Endothelial cell of umbilical vein (primary cell): Measurements from ENCODE around the gene TRAP1. TPM values are rescaled to one million over a fixed set of nuclear protein-coding genes. Genes with fewer than 3 reads are reported as not detected.

ENCODE experiments used
- BruUV-seq: library from RNA; stranded (reverse); fragments of 400-500 nt; replicated peaks from 2 replicates; lab custom pipeline; 2021; lab: Mats Ljungman, UMichigan
- CTCF ChIA-PET: fragments of 300-600, 350-600 bp; sonication (Branson Sonifier 250); formaldehyde crosslinking; loops from one replicate; lab custom pipeline; 2021; ENCODE audit warnings: antibody characterized with exemption, inconsistent platforms; lab: Charles Lee
- POLR2A ChIA-PET: fragments of 300-600, 350-600 bp; sonication (Branson Sonifier 250); formaldehyde crosslinking; loops from one replicate; lab custom pipeline; 2021; ENCODE audit warnings: antibody characterized with exemption, inconsistent platforms; lab: Charles Lee
- DNase-seq: peaks from one replicate; pipeline ENCODE4 v3.0.0-alpha.2; 2011; ENCODE audit warnings: low read depth, low spot score
- FAIRE-seq: peaks from 2 replicates; lab custom pipeline; 2011; peaks lifted over from hg19 to GRCh38; lab: Jason Lieb, UNC
- H2AFZ ChIP-seq: 2 replicates; pipeline ENCODE4 v1.6.0; 2012; ENCODE audit warnings: low read depth, low read length, control low read depth, inconsistent platforms
- H3K27ac ChIP-seq: 2 replicates; pipeline ENCODE4 v1.5.1; 2011; ENCODE audit warnings: low read depth, mild to moderate bottlenecking, control low read depth, low read length, moderate library complexity; ENCODE audit not compliant: insufficient read depth
- H3K27me3 ChIP-seq, 2 experiments: 2 replicates each; pipeline versions ENCODE4 v1.6.0 to v1.6.1; 2011; ENCODE audit warnings: low read length in 2 of 2, mixed read lengths in 1 of 2; ENCODE audit not compliant: control insufficient read depth in 2 of 2, insufficient read depth in 2 of 2
- H3K36me3 ChIP-seq, 2 experiments: 2 replicates in 1 of 2; 3 replicates in 1 of 2; pipeline ENCODE4 v1.5.1; 2011; ENCODE audit warnings: low read length in 2 of 2, mild to moderate bottlenecking in 1 of 2, moderate library complexity in 1 of 2; ENCODE audit not compliant: control insufficient read depth in 2 of 2, insufficient read depth in 2 of 2; ENCODE audit errors: extremely low read depth in 1 of 2
- H3K4me1 ChIP-seq: 3 replicates; pipeline ENCODE4 v1.5.1; 2011; ENCODE audit warnings: mild to moderate bottlenecking, low read length; ENCODE audit not compliant: control insufficient read depth, insufficient read depth; ENCODE audit errors: extremely low read depth
- H3K4me2 ChIP-seq: 2 replicates; pipeline ENCODE4 v1.6.1; 2011; ENCODE audit warnings: low read length, control low read depth, mixed read lengths; ENCODE audit not compliant: insufficient read depth
- H3K4me3 ChIP-seq, 3 experiments: fragments of 200-600 bp in 1 of 3; sonication (generic), shearing (Covaris generic) in 1 of 3; replicated peaks in 1 of 3; 2 replicates each; pipeline ENCODE4 v1.5.1; 2011 to 2016; ENCODE audit warnings: control low read depth in 3 of 3, low read length in 3 of 3, mild to moderate bottlenecking in 2 of 3, inconsistent platforms in 1 of 3, low read depth in 1 of 3, moderate library complexity in 1 of 3; ENCODE audit not compliant: insufficient read depth in 1 of 3
- H3K79me2 ChIP-seq: 2 replicates; pipeline ENCODE4 v1.6.0; 2012; ENCODE audit warnings: low read length, inconsistent platforms; ENCODE audit not compliant: control insufficient read depth, insufficient read depth
- H3K9ac ChIP-seq: replicated peaks from 2 replicates; pipeline ENCODE3; 2011; ENCODE audit warnings: low read length, control low read depth; ENCODE audit not compliant: insufficient read depth; ENCODE audit errors: extremely low read depth
- H3K9me1 ChIP-seq: replicated peaks from 3 replicates; pipeline ENCODE4 v1.6.0; 2011; ENCODE audit warnings: mild to moderate bottlenecking, low read length; ENCODE audit not compliant: control insufficient read depth, insufficient read depth; ENCODE audit errors: extremely low read depth
- H3K9me3 ChIP-seq: replicated peaks from 2 replicates; pipeline ENCODE4 v1.5.1; 2012; ENCODE audit warnings: low read length, inconsistent platforms; ENCODE audit not compliant: control insufficient read depth, insufficient read depth
- H4K20me1 ChIP-seq: replicated peaks from 2 replicates; pipeline ENCODE3; 2011; ENCODE audit warnings: mild to moderate bottlenecking, low read length; ENCODE audit not compliant: control insufficient read depth, insufficient read depth; ENCODE audit errors: extremely low read depth
- EZH2 ChIP-seq: IDR thresholded peaks from 2 replicates; pipeline ENCODE4 v1.6.1; 2012; ENCODE audit warnings: borderline replicate concordance, low read depth, mild to moderate bottlenecking, moderate library complexity, low read length, inconsistent platforms; ENCODE audit not compliant: severe bottlenecking
- FOS ChIP-seq: IDR thresholded peaks from 2 replicates; pipeline ENCODE4 v1.6.1; 2011; ENCODE audit warnings: mild to moderate bottlenecking, low read length, moderate library complexity, borderline replicate concordance; ENCODE audit not compliant: insufficient read depth
- GATA2 ChIP-seq: IDR thresholded peaks from 2 replicates; pipeline ENCODE4 v1.7.0; 2011; ENCODE audit warnings: low read depth, mild to moderate bottlenecking, moderate library complexity, mixed read lengths, low read length; ENCODE audit not compliant: insufficient read length, insufficient read depth
- MYC ChIP-seq: IDR thresholded peaks from one replicate; pipeline ENCODE4 v1.6.1; 2011; ENCODE audit warnings: mild to moderate bottlenecking, low read depth, low read length
- POLR2A ChIP-seq: IDR thresholded peaks from 2 replicates; pipeline ENCODE4 v1.6.1; 2012; ENCODE audit warnings: low read depth, mild to moderate bottlenecking, control low read depth, low read length
- dilution Hi-C: fragments of 300-500 bp; cut with MboI; formaldehyde crosslinking; loops from one replicate; pipeline ENCODE4 v1.15.0; 2019; ENCODE audit warnings: low sequenced_read_pairs; ENCODE audit not compliant: extremely low pct_ligation_motif_present
- intact Hi-C: fragments of 100-400 bp; cut with micrococcal nuclease; formaldehyde crosslinking; loops from one replicate; pipeline ENCODE4 v1.10.0; 2022
- polyA plus RNA-seq, 4 experiments: library from polyadenylated mRNA; depleted of rRNA in 3 of 4; stranded (reverse) in 3 of 4; unstranded in 1 of 4; fragments of >200 nt; gene quantifications; 2 replicates each; pipeline versions ENCODE4 v1.2.1 to v1.2.3, GENCODE V29; 2011 to 2012; ENCODE audit warnings: missing spikeins in 1 of 4
- total RNA-seq: library from RNA; stranded (reverse); gene quantifications from 2 replicates; pipeline ENCODE4 v1.2.3, GENCODE V29; 2021

TRAP1 gene
- total and polyA plus RNA-seq, 2 donors (not counting 3 experiments of a cell fraction or from before 2014, with no cell fraction given), result 95.6 to 102 TPM

GRCh38 chr16:3645108-3645503 is 72.2 kb downstream of the TRAP1 start:
- DNase-seq (no peak), FAIRE-seq (no peak)
- no peak overlapping the region for H2AFZ ChIP-seq
- POLR2A ChIA-PET, result no interaction called here
- no peaks in the 10 kb centered on the region for H3K27me3 ChIP-seq
- no peak overlapping the region for H3K27ac ChIP-seq
- no peak overlapping the region for H3K4me3 ChIP-seq
- no peak overlapping the region for H3K9ac ChIP-seq
- TF ChIP-seq MYC (no peak), FOS (no peak), GATA2 (no peak)
- no TSS peak for BruUV-seq
- CTCF ChIA-PET, result no interaction called here
- intact Hi-C loops, result no loop called here
- H3K36me3 ChIP-seq, result peaks cover 0 to 2% of the 10 kb centered on the region in 2 experiments
- no peaks in the 10 kb centered on the region for H4K20me1 ChIP-seq
- no peaks in the 10 kb centered on the region for H3K9me1 ChIP-seq
- no peaks in the 10 kb centered on the region for H3K9me3 ChIP-seq
- H3K4me1 ChIP-seq, result peaks cover 9% of the 10 kb centered on the region
- H3K79me2 ChIP-seq, result no peaks in the 10 kb centered on the region
- no peak overlapping the region for H3K4me2 ChIP-seq
- dilution Hi-C loops, result no loop called here

GRCh38 chr16:3643095-3643730 is 74.1 kb downstream of the TRAP1 start:
- no TSS peak for BruUV-seq
- Histone ChIP-seq H3K9ac (no peak overlapping the region), H3K79me2 (no peaks in the 10 kb centered on the region), H2AFZ (no peak overlapping the region), H3K36me3 (peaks cover 0 to 2% of the 10 kb centered on the region in 2 experiments), H4K20me1 (no peaks in the 10 kb centered on the region), H3K4me2 (no peak overlapping the region), H3K27me3 (no peaks in the 10 kb centered on the region), H3K9me1 (no peaks in the 10 kb centered on the region), H3K9me3 (no peaks in the 10 kb centered on the region), H3K27ac (no peak overlapping the region), H3K4me1 (peaks cover 9% of the 10 kb centered on the region), H3K4me3 (no peak overlapping the region)
- no peak for DNase-seq
- dilution Hi-C loops (no loop called here), intact Hi-C loops (no loop called here)
- no peak for TF ChIP-seq EZH2
- no peak for TF ChIP-seq MYC
- no peak for TF ChIP-seq FOS
- no peak for TF ChIP-seq POLR2A
- POLR2A ChIA-PET, result no interaction called here
- FAIRE-seq, result no peak
- CTCF ChIA-PET, result interaction anchor here (0.7 to 0.9 kb wide), 2 partner anchors 15 to 34 kb away, joined by 3 read pairs; no protein-coding TSS in a partner anchor
